Measurements from ENCODE around the gene SNTB2. TPM values are rescaled to one million over a fixed set of nuclear protein-coding genes. Genes with fewer than 3 reads are reported as not detected.

Gene SNTB2
- polyA plus RNA-seq, 1 of the 3 experiments (the other 2 are of a cell fraction) = 13.0 TPM

- TF ChIP-seq FOSL2 (IDR thresholded peaks at IDR 0.05; ENCODE audit: borderline replicate concordance, low read depth) (no peak), CHD2 (IDR thresholded peaks at IDR 0.05; ENCODE audit: low read length, partially characterized antibody) (peak; percentile 67), FOXJ3 (CRISPR knock-in tag; IDR thresholded peaks at IDR 0.05) (no peak), NFIC (IDR thresholded peaks at IDR 0.05; ENCODE audit: borderline replicate concordance) (no peak), GATA2 (CRISPR knock-in tag; IDR thresholded peaks at IDR 0.05) (no peak), YY1 (IDR thresholded peaks at IDR 0.05; ENCODE audit: low read depth) (peak; percentile 73), TEAD4 (IDR thresholded peaks at IDR 0.05; ENCODE audit: borderline replicate concordance, insufficient read depth) (no peak), RCOR1 (IDR thresholded peaks at IDR 0.05; ENCODE audit: low read length) (no peak)
- TF ChIP-seq, protein P1, sequence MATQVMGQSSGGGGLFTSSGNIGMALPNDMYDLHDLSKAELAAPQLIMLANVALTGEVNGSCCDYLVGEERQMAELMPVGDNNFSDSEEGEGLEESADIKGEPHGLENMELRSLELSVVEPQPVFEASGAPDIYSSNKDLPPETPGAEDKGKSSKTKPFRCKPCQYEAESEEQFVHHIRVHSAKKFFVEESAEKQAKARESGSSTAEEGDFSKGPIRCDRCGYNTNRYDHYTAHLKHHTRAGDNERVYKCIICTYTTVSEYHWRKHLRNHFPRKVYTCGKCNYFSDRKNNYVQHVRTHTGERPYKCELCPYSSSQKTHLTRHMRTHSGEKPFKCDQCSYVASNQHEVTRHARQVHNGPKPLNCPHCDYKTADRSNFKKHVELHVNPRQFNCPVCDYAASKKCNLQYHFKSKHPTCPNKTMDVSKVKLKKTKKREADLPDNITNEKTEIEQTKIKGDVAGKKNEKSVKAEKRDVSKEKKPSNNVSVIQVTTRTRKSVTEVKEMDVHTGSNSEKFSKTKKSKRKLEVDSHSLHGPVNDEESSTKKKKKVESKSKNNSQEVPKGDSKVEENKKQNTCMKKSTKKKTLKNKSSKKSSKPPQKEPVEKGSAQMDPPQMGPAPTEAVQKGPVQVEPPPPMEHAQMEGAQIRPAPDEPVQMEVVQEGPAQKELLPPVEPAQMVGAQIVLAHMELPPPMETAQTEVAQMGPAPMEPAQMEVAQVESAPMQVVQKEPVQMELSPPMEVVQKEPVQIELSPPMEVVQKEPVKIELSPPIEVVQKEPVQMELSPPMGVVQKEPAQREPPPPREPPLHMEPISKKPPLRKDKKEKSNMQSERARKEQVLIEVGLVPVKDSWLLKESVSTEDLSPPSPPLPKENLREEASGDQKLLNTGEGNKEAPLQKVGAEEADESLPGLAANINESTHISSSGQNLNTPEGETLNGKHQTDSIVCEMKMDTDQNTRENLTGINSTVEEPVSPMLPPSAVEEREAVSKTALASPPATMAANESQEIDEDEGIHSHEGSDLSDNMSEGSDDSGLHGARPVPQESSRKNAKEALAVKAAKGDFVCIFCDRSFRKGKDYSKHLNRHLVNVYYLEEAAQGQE (IDR thresholded peaks at IDR 0.05; ENCODE audit: low read depth, low read length) = 0 out of 2 replicates have a peak, but pooled peaks have one; percentile 49
These were observed at the start of gene SNTB2 (continued) for GRCh38 chr16:69186642-69187445.

- CTCF ChIA-PET = interaction anchor here (1.1 kb wide), 1 partner anchor 291 kb away, joined by 4 read pairs; no protein-coding TSS in a partner anchor
- WGBS (ENCODE audit: low lambda C conversion rate) = 98% methylated on average over 2 of the region's 2 CpGs
These were observed 48.4 kb upstream of the SNTB2 start for GRCh38 chr16:69138608-69139007.

More at GRCh38 chr16:69138608-69139007, 48.4 kb upstream of the SNTB2 start:
- Histone ChIP-seq H3K79me2 (ENCODE audit: insufficient read depth) (peaks cover 69% of the 10 kb centered on the region), H3K9me3 (no peaks in the 10 kb centered on the region), H3K9me2 (no peaks in the 10 kb centered on the region), H3K27ac (ENCODE audit: low read depth in 2 of 2, low read length in 1 of 2) (no peak overlapping the region), H4K20me1 (ENCODE audit: insufficient read depth) (peaks cover 4% of the 10 kb centered on the region; the same call in 1 of the 2 replicates), H3K27me3 (ENCODE audit: insufficient read depth) (no peaks in the 10 kb centered on the region), H3K36me3 (replicated peaks in 1 of 2; ENCODE audit: control insufficient read depth in 1 of 2, insufficient read depth in 2 of 2, low read length in 1 of 2) (peaks cover 61 to 63% of the 10 kb centered on the region in 2 experiments), H2AFZ (ENCODE audit: low read depth) (no peak overlapping the region), H3K4me3 (ENCODE audit: low read depth in 2 of 2, low read length in 1 of 2) (no peak overlapping the region), H3K9ac (no peak overlapping the region), H3K4me2 (no peak overlapping the region), H3K4me1 (ENCODE audit: control insufficient read depth in 1 of 2, insufficient read depth in 2 of 2, low read depth in 1 of 2, low read length in 1 of 2) (peaks cover 2 to 5% of the 10 kb centered on the region in 2 experiments; a peak in 2 of 4 replicates), H3F3A (replicated peaks; ENCODE audit: insufficient read depth) (no peaks in the 10 kb centered on the region)
- TF ChIP-seq RCOR1 (IDR thresholded peaks at IDR 0.05; ENCODE audit: low read length) = no peak
- no peak for TF ChIP-seq EP300 (IDR thresholded peaks at IDR 0.05; ENCODE audit: borderline replicate concordance in 1 of 2, low read depth in 1 of 2, low read length in 1 of 2)
- no peak for TF ChIP-seq IRF3 (IDR thresholded peaks at IDR 0.05; ENCODE audit: low read depth, low read length)
- no peak for TF ChIP-seq FOSL2 (IDR thresholded peaks at IDR 0.05; ENCODE audit: borderline replicate concordance, low read depth)
- no peak for TF ChIP-seq JUND (IDR thresholded peaks at IDR 0.05)
- TF ChIP-seq SIN3A (IDR thresholded peaks at IDR 0.05; ENCODE audit: borderline replicate concordance, low read depth, low read length) = no peak
- no peak for TF ChIP-seq USF1 (IDR thresholded peaks at IDR 0.05; ENCODE audit: borderline replicate concordance, low read depth)
- TF ChIP-seq TCF12 (IDR thresholded peaks at IDR 0.05) = no peak
- TF ChIP-seq, protein P1 (IDR thresholded peaks at IDR 0.05; ENCODE audit: low read depth, low read length) = no peak
- TF ChIP-seq GABPA (IDR thresholded peaks at IDR 0.05; ENCODE audit: low read depth) = no peak
- no peak for TF ChIP-seq RAD21 (IDR thresholded peaks at IDR 0.05; ENCODE audit: low read length)
- no peak for TF ChIP-seq FOXM1 (IDR thresholded peaks at IDR 0.05; ENCODE audit: low read depth)
- DNase-seq = no peak
- POLR2A ChIA-PET = no interaction called here

Measured in SK-N-SH (cell line).